ENCODE data around the gene SGTA.

The SGTA gene

DNA sequence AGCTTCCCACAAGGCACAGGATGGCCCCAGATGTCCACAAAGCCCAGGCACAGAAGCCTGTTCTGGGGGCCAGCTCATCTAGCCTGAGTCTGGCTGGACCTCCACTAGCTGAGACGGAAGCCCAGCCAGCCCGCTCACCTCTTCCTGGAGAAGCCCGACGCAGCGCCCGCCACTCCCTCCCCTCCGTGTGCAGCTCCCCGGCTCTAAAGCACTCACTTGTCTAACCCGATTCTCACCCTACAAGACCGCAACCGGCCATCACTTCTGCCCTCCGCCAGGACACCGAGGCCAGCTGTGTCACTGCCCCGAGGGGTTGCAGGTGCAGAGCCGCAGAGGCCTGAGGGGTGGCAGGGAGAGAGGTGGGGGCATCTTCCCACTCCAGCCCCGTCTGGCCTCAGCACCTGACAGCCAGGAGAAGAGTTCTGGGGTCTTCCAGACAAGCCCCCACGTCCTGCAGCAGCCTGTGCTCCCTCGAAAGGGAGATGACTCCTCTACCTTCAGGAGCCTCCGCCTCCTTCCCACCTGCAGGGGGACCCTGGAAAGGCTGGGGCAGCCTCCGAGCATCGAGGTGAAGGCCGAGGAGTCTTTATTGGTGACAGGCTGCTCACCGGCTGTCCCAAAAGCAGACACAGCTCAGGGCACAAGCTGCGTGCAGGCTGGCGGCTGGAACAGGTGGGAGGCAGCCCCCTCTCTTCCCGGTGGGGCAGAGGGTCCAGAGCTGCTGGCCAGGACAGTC is 56.0 kb downstream of the SGTA start:
- H3K27ac ChIP-seq (ENCODE audit: low read length), result no peak overlapping the region
- H3K4me1 ChIP-seq (ENCODE audit: control insufficient read depth in 1 of 2, insufficient read depth in 2 of 2, low read length in 2 of 2), result peaks cover 0 to 11% of the 10 kb centered on the region in 2 donors
- no peaks in the 10 kb centered on the region for H3K9me3 ChIP-seq (ENCODE audit: control insufficient read depth in 1 of 2, low read length in 2 of 2)
- H3K36me3 ChIP-seq (ENCODE audit: control insufficient read depth in 1 of 2, insufficient read depth in 2 of 2, low read length in 2 of 2), result peaks cover 0 to 6% of the 10 kb centered on the region in 2 donors
- peaks cover 12% of the 10 kb centered on the region for H3K27me3 ChIP-seq (ENCODE audit: low read depth, low read length)
- H3K4me3 ChIP-seq (ENCODE audit: low read depth in 1 of 2, low read length in 2 of 2), result no peak overlapping the region

DNA sequence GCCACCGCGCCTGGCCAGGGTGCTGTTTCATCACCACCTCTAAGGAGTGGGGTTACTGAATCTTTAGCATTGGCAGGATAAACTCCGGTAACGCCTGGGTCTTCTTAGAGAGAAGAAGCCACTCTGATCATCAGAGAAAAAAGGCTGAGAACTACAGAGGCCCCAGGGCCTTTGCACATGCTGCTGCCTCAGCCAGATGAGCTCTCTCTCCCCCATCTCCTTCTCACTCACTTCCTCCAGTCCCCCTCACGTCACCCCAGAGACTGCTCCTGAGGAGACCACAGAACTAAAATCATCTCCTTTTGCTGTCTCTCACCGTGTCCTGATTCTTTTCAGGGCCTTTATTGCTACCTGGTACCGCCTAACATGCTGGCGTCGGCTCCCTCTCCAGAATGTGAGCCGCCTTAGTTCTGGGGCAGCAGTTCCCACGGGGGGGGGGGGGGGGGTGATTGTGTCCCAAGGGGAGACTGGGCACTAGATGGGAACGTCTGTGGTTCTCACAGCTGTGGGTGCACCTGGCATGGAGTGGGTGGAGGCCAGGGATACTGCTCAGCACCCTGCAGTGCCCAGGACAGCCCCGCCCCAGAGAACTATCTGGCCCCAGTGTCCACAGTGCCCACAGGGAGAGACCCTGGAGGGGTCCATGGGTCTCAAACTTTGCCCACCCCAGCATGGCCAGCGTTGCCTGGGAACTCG is 56.8 kb downstream of the SGTA start:
- H3K36me3 ChIP-seq (ENCODE audit: control insufficient read depth in 1 of 2, insufficient read depth in 2 of 2, low read length in 2 of 2), result no peaks in the 10 kb centered on the region
- no peaks in the 10 kb centered on the region for H3K9me3 ChIP-seq (ENCODE audit: control insufficient read depth in 1 of 2, low read length in 2 of 2)
- peaks cover 0 to 11% of the 10 kb centered on the region in 2 donors for H3K4me1 ChIP-seq (ENCODE audit: control insufficient read depth in 1 of 2, insufficient read depth in 2 of 2, low read length in 2 of 2)
- peaks cover 15% of the 10 kb centered on the region for H3K27me3 ChIP-seq (ENCODE audit: low read depth, low read length)
- H3K4me3 ChIP-seq (ENCODE audit: low read depth in 1 of 2, low read length in 2 of 2), result no peak overlapping the region
- H3K27ac ChIP-seq (ENCODE audit: low read length), result no peak overlapping the region

GRCh38 chr19:2724148-2724557 is 58.9 kb downstream of the SGTA start:
- no peaks in the 10 kb centered on the region for H3K9me3 ChIP-seq (ENCODE audit: control insufficient read depth in 1 of 2, low read length in 2 of 2)
- H3K27me3 ChIP-seq (ENCODE audit: low read depth, low read length), result peaks cover 25% of the 10 kb centered on the region
- peaks cover 0 to 21% of the 10 kb centered on the region in 2 donors for H3K4me1 ChIP-seq (ENCODE audit: control insufficient read depth in 1 of 2, insufficient read depth in 2 of 2, low read length in 2 of 2)
- no peaks in the 10 kb centered on the region for H3K36me3 ChIP-seq (ENCODE audit: control insufficient read depth in 1 of 2, insufficient read depth in 2 of 2, low read length in 2 of 2)
- no peak overlapping the region for H3K27ac ChIP-seq (ENCODE audit: low read length)
- no peak overlapping the region for H3K4me3 ChIP-seq (ENCODE audit: low read depth in 1 of 2, low read length in 2 of 2)

GRCh38 chr19:2723747-2724146 is 59.3 kb downstream of the SGTA start:
- H3K4me3 ChIP-seq (ENCODE audit: low read depth in 1 of 2, low read length in 2 of 2), result no peak overlapping the region
- no peaks in the 10 kb centered on the region for H3K9me3 ChIP-seq (ENCODE audit: control insufficient read depth in 1 of 2, low read length in 2 of 2)
- peaks cover 25% of the 10 kb centered on the region for H3K27me3 ChIP-seq (ENCODE audit: low read depth, low read length)
- no peak overlapping the region for H3K27ac ChIP-seq (ENCODE audit: low read length)
- no peaks in the 10 kb centered on the region for H3K36me3 ChIP-seq (ENCODE audit: control insufficient read depth in 1 of 2, insufficient read depth in 2 of 2, low read length in 2 of 2)
- peaks cover 0 to 21% of the 10 kb centered on the region in 2 donors for H3K4me1 ChIP-seq (ENCODE audit: control insufficient read depth in 1 of 2, insufficient read depth in 2 of 2, low read length in 2 of 2)

DNA sequence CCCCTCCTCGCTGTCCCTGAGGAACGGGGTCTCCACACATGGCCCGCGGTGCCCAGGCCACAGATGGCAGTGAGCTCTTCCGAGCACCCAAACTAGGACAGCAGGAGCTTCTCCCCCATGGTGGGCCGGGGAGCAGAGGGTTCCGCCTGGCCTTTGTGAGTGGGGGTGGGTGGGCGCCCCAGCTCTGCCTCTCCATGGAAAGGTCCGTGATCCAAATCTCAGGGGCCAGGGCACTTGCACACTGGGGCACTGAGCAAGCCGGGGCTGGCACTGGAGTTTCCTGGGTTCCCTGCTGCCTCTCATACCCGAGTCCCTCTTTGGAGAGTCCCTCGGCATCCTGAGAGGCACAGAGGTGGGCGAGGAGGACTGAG is 59.7 kb downstream of the SGTA start:
- no peak overlapping the region for H3K27ac ChIP-seq (ENCODE audit: low read length)
- H3K36me3 ChIP-seq (ENCODE audit: control insufficient read depth in 1 of 2, insufficient read depth in 2 of 2, low read length in 2 of 2), result no peaks in the 10 kb centered on the region
- H3K4me1 ChIP-seq (ENCODE audit: control insufficient read depth in 1 of 2, insufficient read depth in 2 of 2, low read length in 2 of 2), result peaks cover 0 to 21% of the 10 kb centered on the region in 2 donors
- peaks cover 25% of the 10 kb centered on the region for H3K27me3 ChIP-seq (ENCODE audit: low read depth, low read length)
- no peak overlapping the region for H3K4me3 ChIP-seq (ENCODE audit: low read depth in 1 of 2, low read length in 2 of 2)
- H3K9me3 ChIP-seq (ENCODE audit: control insufficient read depth in 1 of 2, low read length in 2 of 2), result no peaks in the 10 kb centered on the region

DNA sequence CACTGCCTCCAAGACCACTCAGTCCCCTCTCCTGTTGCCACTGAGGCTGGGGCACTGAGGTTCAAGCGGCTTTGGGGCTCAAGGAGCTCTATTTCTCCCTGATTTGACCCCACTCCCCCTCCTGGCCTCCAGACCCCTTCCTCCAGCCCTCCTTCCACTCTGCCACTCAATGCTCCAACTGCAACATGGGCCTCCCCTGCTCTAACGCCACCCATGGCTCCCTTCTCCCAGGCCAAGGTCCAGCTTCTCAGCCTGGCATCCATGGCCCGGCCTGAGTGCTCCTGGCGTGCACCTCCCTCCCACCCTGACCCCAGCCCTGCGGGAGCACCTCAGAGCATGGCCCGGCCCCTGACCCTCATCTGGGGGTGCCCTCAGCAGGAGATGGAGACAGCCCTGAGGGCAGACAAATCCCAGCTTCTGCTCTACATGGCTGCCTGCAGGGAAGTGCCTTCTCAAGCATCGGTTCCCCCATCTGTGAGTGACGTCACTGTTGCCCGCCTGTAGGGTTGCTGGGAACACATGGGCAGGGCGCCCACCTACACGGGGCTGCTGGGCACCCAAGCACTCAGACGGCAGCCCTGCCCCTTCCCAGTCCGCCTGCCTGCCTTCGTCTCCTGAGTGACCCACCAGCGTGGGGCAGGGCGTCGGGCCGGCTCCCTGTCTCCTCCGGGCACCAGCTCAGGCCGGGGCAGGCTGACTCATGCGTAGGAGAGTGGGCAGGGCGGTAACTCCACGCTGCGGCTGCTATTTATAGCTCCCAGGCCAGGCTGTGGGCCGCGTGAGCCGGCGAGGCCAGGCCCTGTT is 60.3 kb downstream of the SGTA start:
- H3K9me3 ChIP-seq (ENCODE audit: control insufficient read depth in 1 of 2, low read length in 2 of 2), result no peaks in the 10 kb centered on the region
- no peak overlapping the region for H3K4me3 ChIP-seq (ENCODE audit: low read depth in 1 of 2, low read length in 2 of 2)
- H3K4me1 ChIP-seq (ENCODE audit: control insufficient read depth in 1 of 2, insufficient read depth in 2 of 2, low read length in 2 of 2), result peaks cover 0 to 21% of the 10 kb centered on the region in 2 donors
- no peak overlapping the region for H3K27ac ChIP-seq (ENCODE audit: low read length)
- peaks cover 25% of the 10 kb centered on the region for H3K27me3 ChIP-seq (ENCODE audit: low read depth, low read length)
- no peaks in the 10 kb centered on the region for H3K36me3 ChIP-seq (ENCODE audit: control insufficient read depth in 1 of 2, insufficient read depth in 2 of 2, low read length in 2 of 2)

- Histone ChIP-seq H3K36me3 (ENCODE audit: control insufficient read depth in 1 of 2, insufficient read depth in 2 of 2, low read length in 2 of 2) (no peaks in the 10 kb centered on the region), H3K27ac (ENCODE audit: low read length) (no peak overlapping the region), H3K27me3 (ENCODE audit: low read depth, low read length) (peaks cover 22% of the 10 kb centered on the region), H3K9me3 (ENCODE audit: control insufficient read depth in 1 of 2, low read length in 2 of 2) (no peaks in the 10 kb centered on the region), H3K4me3 (ENCODE audit: low read depth in 1 of 2, low read length in 2 of 2) (peak overlapping the region in 1 of 2 donors; percentile 29), H3K4me1 (ENCODE audit: control insufficient read depth in 1 of 2, insufficient read depth in 2 of 2, low read length in 2 of 2) (peaks cover 0 to 21% of the 10 kb centered on the region in 2 donors)
These were observed 61.2 kb downstream of the SGTA start for GRCh38 chr19:2721570-2722540.

DNA sequence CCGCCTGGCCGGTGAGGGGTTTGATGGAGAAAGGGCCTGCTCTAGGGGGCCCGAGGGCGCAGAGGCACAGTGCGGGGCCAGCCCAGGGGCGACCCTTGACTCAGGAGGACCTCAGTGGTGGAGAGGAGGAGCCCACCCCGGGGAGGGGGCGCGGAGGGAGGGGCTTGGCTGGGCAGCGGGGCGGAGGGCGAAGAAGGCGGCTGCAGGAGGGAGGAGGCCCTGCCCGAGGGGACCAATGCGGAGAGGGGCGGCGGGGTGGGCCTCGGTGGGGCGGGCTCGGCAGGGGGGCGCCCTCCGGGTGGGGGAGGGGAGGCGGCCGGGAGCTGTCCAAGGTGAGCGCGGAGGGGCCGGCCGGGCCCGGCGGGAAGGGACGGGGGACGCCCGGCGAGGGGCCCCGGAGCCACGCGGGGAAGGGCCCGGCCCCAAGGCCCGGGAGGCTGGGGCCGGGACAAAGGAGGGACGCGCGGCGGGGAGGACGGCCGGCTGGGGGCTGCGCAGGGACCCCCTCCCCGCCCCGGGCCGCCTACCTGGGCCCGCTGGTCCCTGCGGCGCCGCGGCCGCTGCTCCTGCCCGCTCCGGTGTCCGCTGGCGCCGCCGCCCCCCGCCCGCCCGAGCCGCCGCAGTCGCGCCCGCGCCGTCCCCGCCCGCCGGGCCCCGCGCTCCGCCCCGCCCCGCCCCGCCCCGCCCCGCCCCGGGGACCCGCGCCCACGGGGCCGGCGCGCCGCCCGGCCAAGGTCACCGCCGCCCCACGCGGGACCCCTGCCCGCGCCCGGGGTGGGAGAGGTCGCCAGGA is 62.1 kb downstream of the SGTA start, which contains the start of gene DIRAS1:
Gene DIRAS1 (minus strand): TSS at position 596 of the 793 bp plus-strand sequence. CDS start 3,566 bp downstream, outside the sequence.
- Histone ChIP-seq H3K27me3 (ENCODE audit: low read depth, low read length) (peaks cover 18% of the 10 kb centered on the region), H3K36me3 (ENCODE audit: control insufficient read depth in 1 of 2, insufficient read depth in 2 of 2, low read length in 2 of 2) (no peaks in the 10 kb centered on the region), H3K4me3 (ENCODE audit: low read depth in 1 of 2, low read length in 2 of 2) (peak within 1 kb of the TSS in 1 of 2 donors; percentile 29), H3K4me1 (ENCODE audit: control insufficient read depth in 1 of 2, insufficient read depth in 2 of 2, low read length in 2 of 2) (peaks cover 0 to 21% of the 10 kb centered on the region in 2 donors), H3K9me3 (ENCODE audit: control insufficient read depth in 1 of 2, low read length in 2 of 2) (no peaks in the 10 kb centered on the region), H3K27ac (ENCODE audit: low read length) (no peak within 1 kb of the TSS)

- H3K27me3 ChIP-seq (ENCODE audit: low read depth, low read length), result peaks cover 13% of the 10 kb centered on the region
- H3K36me3 ChIP-seq (ENCODE audit: control insufficient read depth in 1 of 2, insufficient read depth in 2 of 2, low read length in 2 of 2), result no peaks in the 10 kb centered on the region
- no peak overlapping the region for H3K27ac ChIP-seq (ENCODE audit: low read length)
- H3K9me3 ChIP-seq (ENCODE audit: control insufficient read depth in 1 of 2, low read length in 2 of 2), result peaks cover 6 to 7% of the 10 kb centered on the region in 2 donors
- H3K4me1 ChIP-seq (ENCODE audit: control insufficient read depth in 1 of 2, insufficient read depth in 2 of 2, low read length in 2 of 2), result peaks cover 0 to 21% of the 10 kb centered on the region in 2 donors
- peak overlapping the region in 1 of 2 donors; percentile 23 for H3K4me3 ChIP-seq (ENCODE audit: low read depth in 1 of 2, low read length in 2 of 2)
These were observed 62.9 kb downstream of the SGTA start for GRCh38 chr19:2719920-2720776.
